SK-N-SH (cell line): Measurements from ENCODE around the gene MAPK8IP1. TPM values are rescaled to one million over a fixed set of nuclear protein-coding genes. Genes with fewer than 3 reads are reported as not detected.

Source experiments
- CTCF ChIA-PET: fragments of 300-600, 350-600 bp; formaldehyde crosslinking; extraction: SDS; loops from one replicate; lab custom pipeline; 2021; lab: Yijun Ruan, JAX
- POLR2A ChIA-PET: fragments of 350-600 bp; sonication (Branson Sonifier 250); formaldehyde crosslinking; extraction: SDS; loops from one replicate; lab custom pipeline; 2020; ENCODE audit warnings: antibody characterized with exemption, inconsistent platforms; lab: Yijun Ruan, JAX
- DNase-seq: peaks from one replicate; pipeline ENCODE4 v3.0.0; 2012
- H2AFZ ChIP-seq: fragments of 200-600 bp; sonication (generic); 2 replicates; pipeline ENCODE4 v1.8.1; 2016; ENCODE audit warnings: antibody characterized with exemption, mild to moderate bottlenecking, low read depth
- H3F3A ChIP-seq: fragments of 200-600 bp; sonication (generic); replicated peaks from 2 replicates; pipeline ENCODE3; 2016; ENCODE audit warnings: antibody characterized with exemption, mild to moderate bottlenecking; ENCODE audit not compliant: insufficient read depth
- H3K27ac ChIP-seq, 2 experiments: fragments of 200-500 bp in 1 of 2; fragments of 200-600 bp in 1 of 2; sonication (Bioruptor generic) in 1 of 2; sonication (generic), shearing (Covaris generic) in 1 of 2; 2 replicates each; pipeline versions ENCODE4 v1.5.1 to v1.6.1; 2014 to 2016; ENCODE audit warnings: low read depth in 2 of 2, inconsistent platforms in 1 of 2, low read length in 1 of 2, mild to moderate bottlenecking in 1 of 2, mixed read lengths in 1 of 2
- H3K27me3 ChIP-seq: fragments of 200-600 bp; sonication (generic), shearing (Covaris generic); 2 replicates; pipeline ENCODE4 v1.6.1; 2016; ENCODE audit warnings: mixed run types; ENCODE audit not compliant: insufficient read depth
- H3K36me3 ChIP-seq, 2 experiments: fragments of 200-500 bp in 1 of 2; fragments of 200-600 bp in 1 of 2; sonication (Bioruptor generic) in 1 of 2; sonication (generic) in 1 of 2; replicated peaks in 1 of 2; 2 replicates each; pipeline versions ENCODE3 to v1.5.1; 2014 to 2016; ENCODE audit warnings: low read length in 1 of 2, mild to moderate bottlenecking in 1 of 2; ENCODE audit not compliant: insufficient read depth in 2 of 2, control insufficient read depth in 1 of 2
- H3K4me1 ChIP-seq, 2 experiments: fragments of 200-500 bp in 1 of 2; fragments of 200-600 bp in 1 of 2; sonication (Bioruptor generic) in 1 of 2; sonication (generic), shearing (Covaris generic) in 1 of 2; 2 replicates each; pipeline versions ENCODE4 v1.5.1 to v1.6.1; 2014 to 2016; ENCODE audit warnings: low read depth in 1 of 2, low read length in 1 of 2, mixed run types in 1 of 2; ENCODE audit not compliant: insufficient read depth in 2 of 2, control insufficient read depth in 1 of 2
- H3K4me2 ChIP-seq: fragments of 200-600 bp; sonication (generic), shearing (Covaris generic); 2 replicates; pipeline ENCODE4 v1.6.1; 2017; ENCODE audit warnings: mixed run types
- H3K4me3 ChIP-seq, 2 experiments: fragments of 200-500 bp in 1 of 2; fragments of 200-600 bp in 1 of 2; sonication (Bioruptor generic) in 1 of 2; sonication (generic), shearing (Covaris generic) in 1 of 2; 2 replicates each; pipeline versions ENCODE4 v1.5.1 to v1.8.1; 2014 to 2016; ENCODE audit warnings: low read depth in 2 of 2, inconsistent platforms in 1 of 2, low read length in 1 of 2, mild to moderate bottlenecking in 1 of 2, mixed read lengths in 1 of 2, moderate library complexity in 1 of 2
- H3K79me2 ChIP-seq: fragments of 200-600 bp; sonication (generic); 2 replicates; pipeline ENCODE4 v1.8.1; 2017; ENCODE audit warnings: mild to moderate bottlenecking; ENCODE audit not compliant: insufficient read depth
- H3K9ac ChIP-seq: fragments of 200-600 bp; sonication (generic); 2 replicates; pipeline ENCODE4 v1.6.1; 2017; ENCODE audit warnings: mixed run types
- H3K9me2 ChIP-seq: fragments of 200-600 bp; sonication (generic); 2 replicates; pipeline ENCODE4 v1.6.1; 2017; ENCODE audit warnings: mixed run types
- H3K9me3 ChIP-seq: fragments of 200-600 bp; sonication (generic); 2 replicates; pipeline ENCODE4 v1.6.1; 2017; ENCODE audit warnings: mixed run types, mild to moderate bottlenecking, moderate library complexity
- H4K20me1 ChIP-seq: fragments of 200-600 bp; sonication (generic); 2 replicates; pipeline ENCODE4 v1.6.1; 2017; ENCODE audit warnings: mild to moderate bottlenecking, mixed run types; ENCODE audit not compliant: insufficient read depth
- FOXJ3 ChIP-seq: sonication (generic); formaldehyde crosslinking; IDR thresholded peaks from 2 replicates; pipeline ENCODE4 v1.5.1; 2020; ENCODE audit warnings: mild to moderate bottlenecking, missing genetic modification reagents
- TAF1 ChIP-seq: IDR thresholded peaks from 2 replicates; pipeline ENCODE4 v1.6.1; 2012; ENCODE audit warnings: low read depth, mild to moderate bottlenecking, low read length, moderate library complexity, borderline replicate concordance
- TEAD4 ChIP-seq: IDR thresholded peaks from 2 replicates; pipeline ENCODE4 v1.4.0; 2012; ENCODE audit warnings: mild to moderate bottlenecking, borderline replicate concordance; ENCODE audit not compliant: insufficient read depth
- YY1 ChIP-seq: IDR thresholded peaks from 2 replicates; pipeline ENCODE4 v1.4.0; 2012; ENCODE audit warnings: low read depth, mild to moderate bottlenecking
- WGBS: methylation state at CpG from one replicate; pipeline ENCODE4 v1.1.6; 2017; ENCODE audit warnings: low lambda C conversion rate; 5-methylcytosine and 5-hydroxymethylcytosine counted together
- polyA plus RNA-seq, 3 experiments: library from polyadenylated mRNA; depleted of rRNA; stranded (reverse); fragments of >200 nt; gene quantifications; 2 replicates each; pipeline ENCODE4 v1.2.3, GENCODE V29; 2012
- TF ChIP-seq, protein P1 (sequence below): IDR thresholded peaks from 2 replicates; pipeline ENCODE4; 2012
- TF ChIP-seq, protein P2 (sequence below): fragments of 200-600 bp; sonication (generic); IDR thresholded peaks from 2 replicates; pipeline ENCODE4 v1.6.1; 2017; ENCODE audit warnings: antibody characterized with exemption, mild to moderate bottlenecking, moderate library complexity

The MAPK8IP1 gene
- polyA plus RNA-seq, 1 of the 3 experiments (the other 2 are of a cell fraction), result 12.5 TPM

DNA sequence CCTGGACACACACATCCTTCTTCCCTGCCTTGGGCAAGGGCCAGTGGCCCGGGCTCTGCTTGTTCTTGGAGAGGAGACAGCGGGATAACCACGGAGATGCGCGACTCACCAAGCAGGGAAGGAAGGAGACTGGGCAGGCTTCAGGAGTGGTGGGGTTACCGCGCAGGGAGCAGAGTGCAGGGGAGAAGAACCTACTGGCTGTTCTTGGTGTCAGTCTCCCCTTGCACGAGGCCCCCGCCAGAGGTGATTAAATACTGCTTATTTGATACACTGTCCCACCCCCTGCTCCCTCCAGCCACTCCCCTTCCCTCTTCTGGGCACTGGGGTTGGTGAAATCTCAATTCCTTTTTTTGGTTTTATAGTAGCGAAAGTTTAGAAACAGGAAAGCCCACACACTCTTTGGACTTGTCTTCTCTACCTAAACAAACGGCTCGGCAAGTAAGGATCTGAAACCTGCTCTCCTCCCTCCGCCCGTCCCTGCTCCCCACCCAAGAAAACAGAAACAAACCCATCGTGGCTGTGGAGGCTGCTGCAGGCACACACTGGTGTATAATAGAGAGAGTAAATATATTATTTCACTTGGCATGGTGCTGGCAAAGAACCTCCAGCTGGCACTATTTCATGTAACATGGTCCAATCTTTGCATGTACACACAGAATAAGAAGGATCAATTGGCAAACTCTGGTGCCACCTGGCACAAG is 47.8 kb downstream of the MAPK8IP1 start:
- 87% methylated on average over 13 of the region's 15 CpGs for WGBS
- peaks cover 0 to 5% of the 10 kb centered on the region in 2 experiments; a peak in 1 of 4 replicates for H3K4me1 ChIP-seq
- DNase-seq, result no peak
- H3F3A ChIP-seq, result no peaks in the 10 kb centered on the region
- no peaks in the 10 kb centered on the region for H3K9me3 ChIP-seq
- no peak for TF ChIP-seq TAF1
- TF ChIP-seq FOXJ3, result no peak
- TF ChIP-seq, protein P1, sequence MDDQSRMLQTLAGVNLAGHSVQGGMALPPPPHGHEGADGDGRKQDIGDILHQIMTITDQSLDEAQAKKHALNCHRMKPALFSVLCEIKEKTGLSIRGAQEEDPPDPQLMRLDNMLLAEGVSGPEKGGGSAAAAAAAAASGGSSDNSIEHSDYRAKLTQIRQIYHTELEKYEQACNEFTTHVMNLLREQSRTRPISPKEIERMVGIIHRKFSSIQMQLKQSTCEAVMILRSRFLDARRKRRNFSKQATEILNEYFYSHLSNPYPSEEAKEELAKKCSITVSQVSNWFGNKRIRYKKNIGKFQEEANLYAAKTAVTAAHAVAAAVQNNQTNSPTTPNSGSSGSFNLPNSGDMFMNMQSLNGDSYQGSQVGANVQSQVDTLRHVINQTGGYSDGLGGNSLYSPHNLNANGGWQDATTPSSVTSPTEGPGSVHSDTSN, result peak; percentile 49
- peaks cover 22 to 49% of the 10 kb centered on the region in 2 experiments for H3K36me3 ChIP-seq
- no peak overlapping the region for H3K4me2 ChIP-seq
- no peaks in the 10 kb centered on the region for H4K20me1 ChIP-seq
- no peaks in the 10 kb centered on the region for H3K79me2 ChIP-seq
- H3K27ac ChIP-seq, result no peak overlapping the region
- no peak overlapping the region for H3K9ac ChIP-seq
- no peak overlapping the region for H2AFZ ChIP-seq
- POLR2A ChIA-PET, result no interaction called here
- CTCF ChIA-PET, result interaction anchor here (0.6 to 1.2 kb wide), 2 partner anchors 73 to 74 kb away, joined by 3 to 5 read pairs; no protein-coding TSS in a partner anchor
- H3K4me3 ChIP-seq, result no peak overlapping the region
- H3K9me2 ChIP-seq, result no peaks in the 10 kb centered on the region
- H3K27me3 ChIP-seq, result no peaks in the 10 kb centered on the region

DNA sequence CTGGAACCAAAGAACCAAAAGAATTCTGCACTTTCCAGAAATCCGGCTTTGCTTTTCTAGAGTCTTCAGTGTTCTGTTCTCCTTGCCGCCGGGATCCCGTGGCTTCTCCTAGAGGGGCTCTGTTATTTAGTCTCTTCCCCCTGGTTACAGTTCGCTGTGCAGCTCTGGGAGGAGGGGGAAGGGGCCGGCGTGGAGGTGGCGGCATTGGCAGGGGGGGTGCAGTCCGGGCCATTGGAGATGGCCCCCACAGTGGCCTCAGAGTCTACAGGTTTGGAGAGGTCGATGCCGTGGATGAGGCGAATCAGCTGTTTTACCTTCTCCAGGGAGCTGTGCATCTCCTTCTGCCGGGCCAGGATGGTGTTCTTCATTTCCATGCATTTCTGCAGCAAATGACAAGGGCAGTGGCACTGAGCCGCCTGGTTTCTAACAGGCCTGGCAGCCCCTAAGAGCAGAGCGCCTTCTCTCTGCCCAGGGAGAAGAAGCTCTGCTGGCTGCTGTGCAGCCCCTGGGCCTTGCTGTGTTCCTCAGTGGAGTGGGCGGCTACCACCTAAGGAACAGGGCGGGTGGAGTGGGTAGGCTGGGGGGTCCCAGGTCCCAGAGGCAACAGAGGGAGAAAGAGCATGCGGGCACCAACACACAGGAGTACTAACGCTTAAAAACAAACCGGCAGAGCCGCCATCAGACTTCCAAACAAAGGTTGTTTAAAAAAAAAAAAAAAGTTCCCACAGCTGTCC is 48.6 kb downstream of the MAPK8IP1 start:
- H3K9me3 ChIP-seq, result no peaks in the 10 kb centered on the region
- no peak overlapping the region for H3K9ac ChIP-seq
- no peak overlapping the region for H3K4me2 ChIP-seq
- H2AFZ ChIP-seq, result no peak overlapping the region
- ChIA-PET CTCF (interaction anchor here (2.0 kb wide), 1 partner anchor 31 kb away, joined by 8 read pairs; no protein-coding TSS in a partner anchor), POLR2A (interaction anchor here (0.7 kb wide), 1 partner anchor 74 kb away, joined by 3 read pairs; no protein-coding TSS in a partner anchor)
- no peaks in the 10 kb centered on the region for H4K20me1 ChIP-seq
- no peaks in the 10 kb centered on the region for H3K9me2 ChIP-seq
- H3K4me1 ChIP-seq, result peaks cover 0 to 5% of the 10 kb centered on the region in 2 experiments; a peak in 1 of 4 replicates
- H3K27ac ChIP-seq, result no peak overlapping the region
- H3K4me3 ChIP-seq, result no peak overlapping the region
- TF ChIP-seq, protein P1, result no peak
- TF ChIP-seq TEAD4, result no peak
- TF ChIP-seq, protein P2, sequence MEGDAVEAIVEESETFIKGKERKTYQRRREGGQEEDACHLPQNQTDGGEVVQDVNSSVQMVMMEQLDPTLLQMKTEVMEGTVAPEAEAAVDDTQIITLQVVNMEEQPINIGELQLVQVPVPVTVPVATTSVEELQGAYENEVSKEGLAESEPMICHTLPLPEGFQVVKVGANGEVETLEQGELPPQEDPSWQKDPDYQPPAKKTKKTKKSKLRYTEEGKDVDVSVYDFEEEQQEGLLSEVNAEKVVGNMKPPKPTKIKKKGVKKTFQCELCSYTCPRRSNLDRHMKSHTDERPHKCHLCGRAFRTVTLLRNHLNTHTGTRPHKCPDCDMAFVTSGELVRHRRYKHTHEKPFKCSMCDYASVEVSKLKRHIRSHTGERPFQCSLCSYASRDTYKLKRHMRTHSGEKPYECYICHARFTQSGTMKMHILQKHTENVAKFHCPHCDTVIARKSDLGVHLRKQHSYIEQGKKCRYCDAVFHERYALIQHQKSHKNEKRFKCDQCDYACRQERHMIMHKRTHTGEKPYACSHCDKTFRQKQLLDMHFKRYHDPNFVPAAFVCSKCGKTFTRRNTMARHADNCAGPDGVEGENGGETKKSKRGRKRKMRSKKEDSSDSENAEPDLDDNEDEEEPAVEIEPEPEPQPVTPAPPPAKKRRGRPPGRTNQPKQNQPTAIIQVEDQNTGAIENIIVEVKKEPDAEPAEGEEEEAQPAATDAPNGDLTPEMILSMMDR, result no peak
- no peak for TF ChIP-seq YY1
- no peaks in the 10 kb centered on the region for H3K27me3 ChIP-seq
- H3K79me2 ChIP-seq, result no peaks in the 10 kb centered on the region
- no peaks in the 10 kb centered on the region for H3F3A ChIP-seq
- no peak for DNase-seq
- 92% methylated on average over 17 of the region's 21 CpGs for WGBS
- H3K36me3 ChIP-seq, result peaks cover 22 to 51% of the 10 kb centered on the region in 2 experiments
